SK-N-SH treated with all-trans-retinoic acid at 6 μM for 48 hours (cell line): Measurements from ENCODE around the gene FBXW11.

Experiments used
- ESRRG ChIP-seq: fragments of 250-450 bp; sonication (Bioruptor Pico); IDR thresholded peaks from 2 replicates; pipeline ENCODE4 v1.6.1; 2021; ENCODE audit warnings: mild to moderate bottlenecking
- OSR1 ChIP-seq: fragments of 250-450 bp; sonication (Bioruptor Pico); IDR thresholded peaks from 2 replicates; pipeline ENCODE4 v1.8.0; 2022; ENCODE audit warnings: moderate library complexity, mild to moderate bottlenecking, inconsistent platforms
- PPARA ChIP-seq: fragments of 250-450 bp; sonication (Bioruptor Pico); IDR thresholded peaks from 2 replicates; pipeline ENCODE4 v1.5.0; 2020; ENCODE audit warnings: mild to moderate bottlenecking, borderline replicate concordance
- TF ChIP-seq, protein P1 (sequence below): fragments of 250-450 bp; sonication (Bioruptor Pico); IDR thresholded peaks from 2 replicates; pipeline ENCODE4 v1.8.0; 2020; ENCODE audit warnings: mild to moderate bottlenecking, moderate library complexity, borderline replicate concordance
- TF ChIP-seq, protein P2 (sequence below): fragments of 250-450 bp; sonication (Bioruptor Pico); IDR thresholded peaks from 2 replicates; pipeline ENCODE4 v1.5.1; 2020; ENCODE audit warnings: low read depth, mild to moderate bottlenecking, moderate library complexity
- TF ChIP-seq, protein P3 (sequence below): fragments of 250-450 bp; sonication (Bioruptor Pico); IDR thresholded peaks from 2 replicates; pipeline ENCODE4 v1.5.1; 2021; ENCODE audit warnings: mild to moderate bottlenecking, moderate library complexity

DNA sequence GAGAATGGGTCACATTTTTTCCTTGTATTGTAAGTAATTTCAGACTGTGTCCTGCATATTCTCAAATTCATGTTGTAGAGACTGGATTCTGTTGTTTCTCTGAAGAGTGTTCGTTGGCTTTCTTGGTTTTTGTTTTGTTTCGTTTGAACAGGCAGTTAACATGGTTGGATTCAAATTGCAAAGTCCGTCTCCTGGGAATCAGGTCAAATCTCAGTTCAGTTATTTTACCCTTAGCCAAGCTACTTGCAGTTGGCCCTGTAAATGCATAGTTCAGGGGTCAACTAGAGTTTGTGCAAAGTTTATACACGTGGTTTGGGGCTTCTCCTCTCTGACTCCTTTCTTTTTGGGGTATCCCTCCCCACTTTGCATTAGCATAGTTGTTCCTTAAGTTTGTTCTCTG lies 21.7 kb upstream of the FBXW11 start:
- TF ChIP-seq, protein P1, sequence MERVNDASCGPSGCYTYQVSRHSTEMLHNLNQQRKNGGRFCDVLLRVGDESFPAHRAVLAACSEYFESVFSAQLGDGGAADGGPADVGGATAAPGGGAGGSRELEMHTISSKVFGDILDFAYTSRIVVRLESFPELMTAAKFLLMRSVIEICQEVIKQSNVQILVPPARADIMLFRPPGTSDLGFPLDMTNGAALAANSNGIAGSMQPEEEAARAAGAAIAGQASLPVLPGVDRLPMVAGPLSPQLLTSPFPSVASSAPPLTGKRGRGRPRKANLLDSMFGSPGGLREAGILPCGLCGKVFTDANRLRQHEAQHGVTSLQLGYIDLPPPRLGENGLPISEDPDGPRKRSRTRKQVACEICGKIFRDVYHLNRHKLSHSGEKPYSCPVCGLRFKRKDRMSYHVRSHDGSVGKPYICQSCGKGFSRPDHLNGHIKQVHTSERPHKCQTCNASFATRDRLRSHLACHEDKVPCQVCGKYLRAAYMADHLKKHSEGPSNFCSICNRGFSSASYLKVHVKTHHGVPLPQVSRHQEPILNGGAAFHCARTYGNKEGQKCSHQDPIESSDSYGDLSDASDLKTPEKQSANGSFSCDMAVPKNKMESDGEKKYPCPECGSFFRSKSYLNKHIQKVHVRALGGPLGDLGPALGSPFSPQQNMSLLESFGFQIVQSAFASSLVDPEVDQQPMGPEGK (CRISPR knock-in tag), result no peak
- TF ChIP-seq, protein P2, sequence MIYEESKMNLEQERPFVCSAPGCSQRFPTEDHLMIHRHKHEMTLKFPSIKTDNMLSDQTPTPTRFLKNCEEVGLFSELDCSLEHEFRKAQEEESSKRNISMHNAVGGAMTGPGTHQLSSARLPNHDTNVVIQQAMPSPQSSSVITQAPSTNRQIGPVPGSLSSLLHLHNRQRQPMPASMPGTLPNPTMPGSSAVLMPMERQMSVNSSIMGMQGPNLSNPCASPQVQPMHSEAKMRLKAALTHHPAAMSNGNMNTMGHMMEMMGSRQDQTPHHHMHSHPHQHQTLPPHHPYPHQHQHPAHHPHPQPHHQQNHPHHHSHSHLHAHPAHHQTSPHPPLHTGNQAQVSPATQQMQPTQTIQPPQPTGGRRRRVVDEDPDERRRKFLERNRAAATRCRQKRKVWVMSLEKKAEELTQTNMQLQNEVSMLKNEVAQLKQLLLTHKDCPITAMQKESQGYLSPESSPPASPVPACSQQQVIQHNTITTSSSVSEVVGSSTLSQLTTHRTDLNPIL, result no peak
- no peak for TF ChIP-seq OSR1 (CRISPR knock-in tag)
- TF ChIP-seq ESRRG, result no peak
- no peak for TF ChIP-seq PPARA (CRISPR knock-in tag)
- TF ChIP-seq, protein P3, sequence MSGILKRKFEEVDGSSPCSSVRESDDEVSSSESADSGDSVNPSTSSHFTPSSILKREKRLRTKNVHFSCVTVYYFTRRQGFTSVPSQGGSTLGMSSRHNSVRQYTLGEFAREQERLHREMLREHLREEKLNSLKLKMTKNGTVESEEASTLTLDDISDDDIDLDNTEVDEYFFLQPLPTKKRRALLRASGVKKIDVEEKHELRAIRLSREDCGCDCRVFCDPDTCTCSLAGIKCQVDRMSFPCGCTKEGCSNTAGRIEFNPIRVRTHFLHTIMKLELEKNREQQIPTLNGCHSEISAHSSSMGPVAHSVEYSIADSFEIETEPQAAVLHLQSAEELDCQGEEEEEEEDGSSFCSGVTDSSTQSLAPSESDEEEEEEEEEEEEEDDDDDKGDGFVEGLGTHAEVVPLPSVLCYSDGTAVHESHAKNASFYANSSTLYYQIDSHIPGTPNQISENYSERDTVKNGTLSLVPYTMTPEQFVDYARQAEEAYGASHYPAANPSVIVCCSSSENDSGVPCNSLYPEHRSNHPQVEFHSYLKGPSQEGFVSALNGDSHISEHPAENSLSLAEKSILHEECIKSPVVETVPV (CRISPR knock-in tag), result no peak
